GM18861 (cell line): Measurements from ENCODE around the gene CASQ2.
A peak's percentile ranks its signal among the peaks of the same experiment; 100 is the strongest.

Experiments
- ATAC-seq: cut with Tn5 transposase; IDR thresholded peaks from one replicate; pipeline ENCODE4 v1.9.1; 2021; ENCODE audit not compliant: unreplicated experiment

The CASQ2 gene

DNA sequence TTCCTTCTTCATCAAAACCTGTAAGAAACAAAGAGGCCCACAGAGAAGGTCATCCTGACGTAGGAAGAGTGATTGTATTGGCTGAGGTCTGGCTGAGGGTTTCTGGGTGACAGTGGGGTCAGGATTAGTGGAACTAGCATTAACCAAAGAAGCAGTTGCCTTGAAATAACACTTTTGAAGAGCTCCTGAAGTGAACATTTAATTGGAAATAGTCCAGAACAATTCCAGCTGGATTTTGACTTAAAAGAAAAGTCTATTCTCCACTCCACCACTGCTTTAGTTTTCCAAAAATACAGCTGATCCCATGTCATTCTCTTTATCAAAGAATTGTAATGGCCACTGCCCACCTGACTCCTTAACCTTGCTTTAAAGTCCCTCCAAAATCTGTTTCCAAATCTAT is 27.7 kb downstream of the CASQ2 start:
- ATAC-seq, result no peak

DNA sequence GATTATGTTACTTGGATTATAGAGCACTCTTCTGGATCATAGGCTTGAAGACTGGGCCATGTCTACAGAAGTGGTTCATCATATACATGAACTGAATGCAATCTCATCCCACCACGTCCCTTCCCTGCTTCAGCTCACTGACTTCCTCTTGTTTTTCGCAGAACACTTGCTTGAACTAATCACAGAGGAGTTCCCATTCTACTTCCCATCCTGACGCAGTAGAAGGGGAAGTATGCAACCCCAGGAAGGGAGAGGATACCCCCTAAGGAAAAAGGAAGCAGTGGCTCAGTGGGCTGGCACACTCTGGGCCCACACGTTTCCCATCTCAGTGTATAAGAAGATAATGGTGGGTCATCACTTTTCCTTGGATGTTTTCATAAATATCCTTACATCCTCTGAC is 36.2 kb downstream of the CASQ2 start:
- ATAC-seq, result no peak

DNA sequence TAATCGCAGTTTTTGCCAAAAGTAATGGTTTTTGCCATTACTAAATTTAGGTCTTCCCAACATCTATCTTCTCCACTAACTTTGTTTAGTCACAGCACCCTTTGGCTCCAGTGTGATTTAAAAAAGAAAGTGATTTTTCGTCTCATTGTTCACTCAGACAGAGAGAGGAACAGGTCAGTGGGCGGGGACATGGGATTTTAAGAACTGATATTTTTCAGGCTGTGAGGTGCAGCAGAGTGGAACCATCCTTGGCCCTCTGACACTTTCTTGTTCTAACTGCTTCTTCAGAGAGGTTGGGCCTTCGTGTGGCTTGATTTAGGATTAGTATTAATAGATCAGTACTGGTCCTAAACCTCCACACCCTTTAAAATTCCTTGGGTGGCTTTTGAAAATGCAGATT is 38.8 kb downstream of the CASQ2 start:
- ATAC-seq, result peak; percentile 95

DNA sequence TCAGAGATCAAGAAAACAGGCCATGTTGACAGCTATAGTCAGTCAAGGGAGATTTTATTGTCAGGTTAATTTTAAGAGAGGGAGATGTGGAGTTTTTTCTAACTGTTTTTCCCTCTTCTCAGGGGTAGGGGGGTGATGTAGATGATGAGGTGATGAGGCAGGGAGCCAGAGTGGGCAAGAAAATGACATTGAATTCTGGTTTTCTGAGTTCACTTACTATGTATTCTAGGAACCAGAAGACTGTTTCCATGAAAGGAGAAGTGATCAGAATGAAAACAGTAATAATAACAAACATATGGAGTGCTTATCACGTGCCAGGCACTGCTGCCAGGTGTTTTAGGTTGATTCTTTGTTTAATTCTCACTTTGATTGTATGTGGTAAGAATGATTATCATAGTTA is 40.2 kb downstream of the CASQ2 start:
- no peak for ATAC-seq

DNA sequence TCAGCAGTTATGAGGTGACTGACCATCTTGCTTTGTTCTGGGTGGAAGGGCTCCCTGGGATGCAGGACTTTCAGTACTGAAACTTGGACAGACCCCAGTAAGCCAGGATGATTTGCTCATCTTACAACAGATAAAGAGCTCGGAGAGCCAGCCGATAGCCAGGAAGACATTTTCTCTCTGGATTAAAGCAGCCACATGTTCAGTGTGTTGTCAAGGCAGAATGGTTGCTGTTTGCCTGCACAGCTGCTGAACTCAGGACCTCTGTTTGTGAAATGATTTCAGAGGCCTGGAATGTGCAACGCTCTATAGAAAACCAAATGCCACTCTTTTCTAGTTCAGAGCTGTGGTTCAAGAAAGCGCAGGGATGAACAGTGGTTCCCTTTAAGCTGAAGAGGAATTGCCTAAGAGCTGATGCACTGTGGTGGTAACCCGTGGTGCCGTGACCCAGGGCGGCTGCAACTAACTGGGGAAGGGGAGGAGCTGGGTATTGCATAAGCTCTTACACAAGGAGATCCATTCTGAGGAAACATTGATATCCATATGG is 40.7 kb downstream of the CASQ2 start:
- ATAC-seq, result no peak

DNA sequence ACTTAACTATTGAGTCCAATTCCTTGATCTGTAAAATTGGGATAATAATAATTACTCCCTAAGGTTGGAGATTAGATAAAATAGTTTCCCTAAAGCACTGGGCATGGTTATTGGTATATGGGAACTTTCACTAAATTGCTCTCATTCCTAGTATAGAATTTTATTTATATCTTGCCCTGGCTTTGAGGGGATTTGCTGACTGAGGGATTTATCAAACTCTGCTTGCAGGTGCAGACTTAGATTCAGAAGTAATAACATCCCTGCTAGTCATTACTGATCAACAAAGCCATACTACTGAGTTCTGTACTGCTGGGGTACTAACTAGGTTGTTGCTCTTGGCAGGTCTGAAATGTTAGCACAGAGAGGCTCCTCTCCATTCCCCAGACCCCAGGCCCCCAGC is 41.9 kb downstream of the CASQ2 start:
- ATAC-seq, result no peak

DNA sequence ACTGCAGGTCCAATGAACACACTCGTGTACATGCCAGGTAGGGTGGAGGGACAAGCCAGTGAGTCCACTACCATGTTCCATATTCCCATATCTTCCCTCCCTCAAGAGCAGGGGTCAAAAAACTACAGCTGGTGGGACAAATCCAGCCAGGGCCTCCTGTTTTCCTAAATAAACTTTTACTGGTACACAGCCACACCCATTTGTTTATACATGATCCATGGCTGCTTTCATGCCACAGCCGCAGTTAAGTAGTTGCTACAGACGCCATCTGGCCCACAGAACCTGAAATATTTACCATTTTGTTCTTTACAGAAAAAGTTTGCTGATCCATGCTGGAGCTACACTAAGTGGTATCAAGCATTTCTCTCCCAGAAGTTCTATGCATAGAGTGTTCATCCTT is 42.4 kb downstream of the CASQ2 start:
- ATAC-seq, result no peak

DNA sequence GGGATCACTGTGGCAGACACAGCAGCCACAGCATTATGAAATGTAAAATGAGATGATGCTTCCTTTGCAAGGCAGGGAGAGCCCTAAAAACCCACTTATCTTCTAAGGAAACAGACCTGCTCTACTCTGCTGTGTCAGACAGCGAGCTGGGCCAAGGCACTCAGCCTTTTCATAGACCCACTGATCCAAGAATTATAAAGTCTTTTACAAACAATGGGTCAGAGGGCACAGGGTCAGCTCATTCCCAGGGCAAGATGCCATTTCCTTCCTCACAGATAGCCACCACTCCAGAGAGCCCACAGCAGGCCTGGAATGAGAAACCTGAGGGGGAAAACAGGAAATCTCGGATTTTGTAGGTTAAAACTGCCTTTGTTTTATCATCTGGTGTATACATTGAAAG is 42.9 kb downstream of the CASQ2 start:
- ATAC-seq, result no peak

DNA sequence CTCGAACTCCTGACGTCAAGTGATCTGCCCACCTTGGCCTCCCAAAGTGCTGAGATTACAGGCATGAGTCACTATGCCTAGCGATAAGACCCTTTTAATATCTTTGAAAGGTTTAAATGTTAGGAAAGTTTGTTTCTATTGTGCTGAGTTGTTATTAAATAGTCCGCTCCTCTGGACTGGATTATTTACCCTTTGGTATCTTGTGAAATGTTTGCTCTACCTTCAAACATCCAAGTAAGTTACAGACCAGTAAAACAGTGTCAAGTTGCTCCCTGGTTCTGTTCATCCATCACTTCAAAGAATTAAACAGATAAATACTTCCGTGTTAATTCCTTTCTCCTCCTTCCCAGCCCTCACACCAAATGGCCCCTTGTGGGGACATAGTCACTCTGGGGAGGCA is 44.8 kb downstream of the CASQ2 start:
- ATAC-seq, result no peak

DNA sequence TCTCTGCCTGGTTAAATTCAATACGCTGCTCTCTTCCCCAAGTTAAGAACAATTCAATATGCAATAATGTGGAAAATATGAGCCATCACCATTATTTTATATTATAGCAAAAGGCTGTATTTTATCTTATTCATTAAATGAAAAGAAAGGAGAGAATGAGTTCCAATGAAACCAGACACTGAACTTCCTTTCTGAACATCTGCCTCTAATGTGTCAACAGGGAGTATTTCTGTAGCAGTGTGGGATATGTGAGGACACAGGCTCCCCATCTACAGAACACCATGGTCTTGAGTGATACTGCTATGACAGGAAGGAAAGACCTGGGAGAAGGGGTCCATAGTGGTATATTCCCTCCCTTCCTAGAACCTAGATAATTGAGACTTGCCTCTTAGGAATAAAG is 46.3 kb downstream of the CASQ2 start:
- no peak for ATAC-seq

DNA sequence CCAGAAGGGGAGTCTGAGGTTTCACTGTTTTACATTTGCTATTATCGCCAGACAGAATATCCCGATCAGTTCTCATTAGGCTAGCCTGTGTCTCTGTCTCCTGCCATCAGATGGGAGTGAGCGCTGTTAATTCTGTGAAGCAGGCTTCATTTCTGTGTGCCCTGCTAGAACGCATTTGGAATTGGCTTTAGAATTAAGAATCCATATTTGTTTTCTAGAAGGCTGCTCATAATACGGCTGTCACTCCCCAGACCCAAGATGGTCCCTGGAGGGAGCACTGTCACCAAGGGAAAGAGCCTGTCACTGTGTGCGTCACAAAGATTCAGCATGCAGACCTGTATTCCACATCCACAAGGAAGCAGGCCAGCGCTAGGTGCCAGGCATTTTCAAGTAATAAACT is 49.2 kb downstream of the CASQ2 start:
- ATAC-seq, result no peak

DNA sequence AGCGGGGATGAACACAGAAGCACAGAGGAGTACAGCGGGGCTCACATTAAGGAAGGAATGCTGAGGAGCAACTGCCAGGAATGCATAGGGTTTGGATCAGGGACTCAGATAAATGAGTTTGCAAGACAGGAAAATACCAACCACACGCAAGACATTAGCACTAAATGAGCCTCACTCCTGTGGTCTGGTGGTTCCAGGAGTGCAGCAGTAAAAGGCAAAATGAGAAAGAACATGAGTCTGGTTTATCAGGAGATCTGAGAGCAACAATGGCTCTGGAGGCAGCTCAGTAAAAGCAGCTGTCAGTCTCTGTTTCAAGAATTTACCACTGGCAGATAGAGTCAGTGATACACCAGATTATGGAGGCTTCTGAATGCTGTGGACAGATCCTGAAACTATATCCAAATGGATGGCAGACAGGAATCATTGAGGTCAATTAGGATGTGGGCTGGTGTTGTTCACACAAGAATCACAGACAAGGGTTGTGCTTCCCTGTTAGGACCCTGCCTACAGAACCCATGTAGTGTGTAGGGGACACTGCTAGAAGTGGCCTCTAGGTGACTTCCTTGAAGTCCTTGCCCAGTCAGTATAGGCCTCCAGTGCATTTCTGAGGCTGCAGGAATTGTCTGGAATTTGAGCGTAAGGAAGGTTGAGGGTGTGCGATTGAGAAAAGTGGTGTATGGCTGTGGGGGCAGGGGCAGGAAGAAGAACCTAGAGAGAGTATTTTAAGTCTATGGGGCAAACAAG is 50.3 kb downstream of the CASQ2 start:
- ATAC-seq, result no peak

DNA sequence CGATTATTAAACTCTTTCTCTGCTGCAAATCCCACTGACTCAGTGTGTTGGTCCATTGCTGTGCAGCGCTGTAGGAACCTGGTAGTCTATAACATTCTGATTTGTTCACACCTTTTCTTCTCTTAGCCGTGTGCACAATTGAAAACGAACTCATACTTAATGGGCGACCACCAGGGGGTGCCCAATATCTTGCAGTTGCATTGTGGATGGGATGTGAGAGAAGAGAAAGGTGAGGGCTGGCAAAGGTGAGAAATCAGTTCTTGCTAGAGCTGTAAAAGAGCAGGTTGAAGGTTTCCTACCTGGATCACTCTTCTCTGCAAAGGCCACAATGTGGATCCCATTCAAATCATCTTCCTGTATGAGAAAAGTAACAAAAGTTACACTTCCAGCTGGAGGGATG is 51.0 kb downstream of the CASQ2 start:
- no peak for ATAC-seq

DNA sequence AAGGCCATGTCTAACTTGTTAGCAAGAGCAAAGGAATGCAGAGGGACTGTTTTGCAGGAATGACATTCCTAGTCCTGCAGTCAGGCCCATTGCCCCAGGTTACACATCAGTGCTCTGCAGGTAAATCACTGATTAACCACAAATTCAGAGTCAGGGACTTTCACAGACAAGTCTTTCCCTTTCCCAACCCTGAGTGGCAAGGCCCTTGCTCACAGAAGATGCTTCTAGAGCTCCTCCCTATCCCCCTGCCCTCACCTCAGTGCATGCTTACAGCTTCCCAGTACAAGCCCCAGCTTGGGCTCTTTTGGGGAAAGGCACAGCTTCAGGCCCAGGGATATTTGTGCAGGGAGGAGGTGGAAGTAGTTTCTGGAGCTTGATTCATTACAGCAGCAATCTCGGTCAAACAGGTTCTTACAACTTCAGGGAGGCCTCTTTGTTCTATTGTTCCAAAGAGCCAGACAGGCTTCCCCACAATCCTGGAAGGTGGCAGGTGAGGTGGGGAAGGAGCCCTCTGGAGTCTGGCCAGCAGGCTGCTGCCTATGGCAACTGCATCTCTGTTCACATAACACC is 53.9 kb downstream of the CASQ2 start:
- ATAC-seq, result no peak

DNA sequence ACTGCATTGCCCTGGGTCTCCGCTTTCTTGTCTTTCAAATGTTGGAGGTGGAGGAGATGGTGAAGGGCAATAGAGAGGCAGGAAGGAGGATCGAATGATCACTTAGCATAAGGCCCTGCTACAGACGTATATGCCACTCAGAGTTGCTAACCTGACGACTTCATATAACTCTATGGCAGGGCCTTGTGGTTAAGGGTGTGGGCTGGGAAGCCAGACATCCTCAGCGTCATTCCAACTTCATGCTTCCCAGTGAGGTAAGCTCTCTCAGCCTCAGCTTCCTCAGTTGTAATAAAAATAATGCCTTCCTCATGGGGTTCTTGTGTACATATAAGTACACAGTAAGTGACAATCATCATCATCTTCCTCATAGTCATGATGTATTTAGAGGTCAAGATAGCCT is 54.6 kb downstream of the CASQ2 start:
- no peak for ATAC-seq

DNA sequence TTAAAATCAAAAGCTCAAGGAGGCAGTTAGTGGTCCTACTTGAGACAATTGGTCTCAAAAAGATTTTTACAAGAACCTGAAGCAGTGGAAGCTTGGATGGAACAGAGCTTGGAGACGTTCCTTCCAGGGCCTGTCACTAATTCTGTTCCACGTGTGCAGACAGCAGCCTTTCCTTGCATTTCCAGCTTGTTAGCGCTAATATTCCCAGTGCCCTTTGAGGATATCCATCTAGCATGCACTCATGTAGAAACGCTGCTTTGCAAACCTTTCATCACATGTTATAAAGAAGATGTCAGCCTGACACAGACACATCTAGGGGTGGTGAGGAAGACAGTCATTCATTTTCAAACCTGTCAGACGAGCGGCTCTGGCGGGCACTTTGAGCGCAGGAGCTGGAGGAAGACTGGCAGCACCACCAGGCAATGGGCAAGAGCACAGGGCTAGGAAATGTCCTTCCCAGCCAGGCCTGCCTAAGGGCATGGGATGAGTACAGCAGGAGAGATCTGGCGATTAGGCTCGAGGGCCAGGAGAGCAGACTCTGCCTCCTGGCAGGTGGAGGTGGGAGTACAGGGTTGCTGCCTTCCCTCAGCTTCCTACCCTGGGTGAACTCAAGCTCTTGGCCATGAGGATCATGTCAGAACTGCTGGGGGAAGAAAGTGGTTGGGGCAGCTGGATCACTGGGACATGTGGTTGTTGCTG is 55.5 kb downstream of the CASQ2 start:
- ATAC-seq, result no peak

DNA sequence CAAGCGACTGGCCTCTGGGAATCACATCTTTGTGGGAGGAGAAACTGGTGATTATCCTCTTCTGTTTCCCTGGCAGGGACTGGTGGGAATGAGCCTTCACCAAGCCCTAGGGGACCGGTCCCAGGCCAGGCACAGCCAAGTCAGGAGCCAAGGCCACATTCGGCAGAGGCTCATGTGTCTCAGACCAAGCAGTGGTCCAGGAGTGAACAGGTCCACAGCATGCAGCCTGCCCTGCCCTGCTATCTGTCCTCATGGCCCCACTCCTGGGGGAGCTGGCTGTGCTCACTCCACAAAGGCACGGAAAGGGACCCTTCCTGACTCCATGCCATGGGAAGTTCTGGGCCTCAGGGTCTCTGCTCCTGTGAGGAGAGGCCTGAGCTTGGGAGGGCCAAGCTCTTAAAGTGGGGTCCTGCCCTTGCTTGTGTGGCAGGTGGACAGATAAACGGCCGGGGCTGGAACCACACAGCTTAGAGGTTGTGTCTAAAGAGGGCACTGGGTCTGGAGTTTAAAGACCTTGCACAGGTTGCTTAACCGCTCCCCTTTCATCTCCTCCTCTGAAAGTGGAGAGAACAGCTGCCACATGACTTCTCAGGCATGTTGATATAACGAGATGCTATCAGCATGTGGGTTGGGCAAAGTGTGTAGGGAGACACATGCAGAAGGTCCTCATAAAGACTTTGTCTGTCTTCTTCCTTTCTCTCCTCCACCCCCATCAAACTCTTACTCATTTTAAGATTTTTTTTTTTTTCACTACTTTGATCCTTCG is 57.5 kb downstream of the CASQ2 start:
- ATAC-seq, result no peak

DNA sequence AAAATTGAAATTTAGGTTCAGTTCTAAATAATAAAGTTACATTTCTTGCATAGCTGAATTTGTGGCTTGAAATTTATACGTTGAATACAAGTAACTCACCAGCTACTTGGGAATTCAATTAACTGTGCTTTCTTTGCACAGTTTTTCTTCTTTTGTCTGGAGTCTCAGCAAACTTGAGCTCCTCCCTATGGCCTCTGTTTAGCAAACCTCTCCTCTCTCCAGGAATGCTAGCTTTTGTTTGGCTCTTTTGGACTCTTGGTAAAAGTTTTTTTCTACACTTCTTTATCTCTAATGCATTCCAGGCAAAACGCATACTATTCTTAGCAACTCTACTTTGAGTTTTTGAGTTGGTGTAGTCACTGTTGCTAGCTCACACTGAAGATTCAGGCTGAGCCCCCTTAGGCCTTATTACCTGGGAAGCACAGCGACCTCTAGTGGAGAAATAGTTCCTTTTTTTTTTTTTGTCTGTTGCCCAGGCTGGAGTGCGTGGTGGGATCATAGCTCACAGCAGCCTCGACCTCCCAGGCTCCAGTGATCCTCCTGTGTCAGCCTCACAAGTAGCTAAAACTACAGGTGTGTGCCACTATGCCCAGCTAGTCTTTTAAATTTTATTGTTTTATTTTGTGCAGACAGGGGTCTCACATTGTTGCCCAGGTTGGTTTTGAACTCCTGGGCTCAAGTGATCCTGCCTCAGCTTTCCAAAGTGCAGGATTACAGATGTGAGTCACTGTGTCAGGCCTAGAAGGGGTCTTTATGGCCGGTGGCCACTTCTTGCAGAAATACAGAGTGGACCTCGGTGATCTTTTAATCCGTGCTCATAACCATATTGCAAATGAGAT is 61.7 kb downstream of the CASQ2 start:
- ATAC-seq, result no peak

DNA sequence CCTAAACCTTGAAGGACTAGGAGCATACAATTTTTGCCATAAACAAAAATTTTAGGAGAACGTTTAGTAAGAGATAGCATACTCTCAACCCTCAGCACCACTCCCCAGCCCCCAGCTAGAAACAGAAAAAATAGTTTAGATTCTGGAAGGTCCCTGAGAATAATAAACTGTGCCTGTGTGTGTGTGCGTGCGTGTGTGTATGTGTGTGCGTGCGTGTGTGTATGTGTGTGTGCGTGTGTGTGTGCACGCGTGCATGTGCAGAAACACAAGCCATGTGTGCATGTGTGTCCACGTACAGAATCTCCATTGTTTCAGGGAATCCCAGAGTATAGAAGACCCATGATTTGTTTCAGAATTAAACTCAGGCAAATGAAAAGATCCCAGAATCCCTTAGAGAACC is 62.6 kb downstream of the CASQ2 start:
- no peak for ATAC-seq

DNA sequence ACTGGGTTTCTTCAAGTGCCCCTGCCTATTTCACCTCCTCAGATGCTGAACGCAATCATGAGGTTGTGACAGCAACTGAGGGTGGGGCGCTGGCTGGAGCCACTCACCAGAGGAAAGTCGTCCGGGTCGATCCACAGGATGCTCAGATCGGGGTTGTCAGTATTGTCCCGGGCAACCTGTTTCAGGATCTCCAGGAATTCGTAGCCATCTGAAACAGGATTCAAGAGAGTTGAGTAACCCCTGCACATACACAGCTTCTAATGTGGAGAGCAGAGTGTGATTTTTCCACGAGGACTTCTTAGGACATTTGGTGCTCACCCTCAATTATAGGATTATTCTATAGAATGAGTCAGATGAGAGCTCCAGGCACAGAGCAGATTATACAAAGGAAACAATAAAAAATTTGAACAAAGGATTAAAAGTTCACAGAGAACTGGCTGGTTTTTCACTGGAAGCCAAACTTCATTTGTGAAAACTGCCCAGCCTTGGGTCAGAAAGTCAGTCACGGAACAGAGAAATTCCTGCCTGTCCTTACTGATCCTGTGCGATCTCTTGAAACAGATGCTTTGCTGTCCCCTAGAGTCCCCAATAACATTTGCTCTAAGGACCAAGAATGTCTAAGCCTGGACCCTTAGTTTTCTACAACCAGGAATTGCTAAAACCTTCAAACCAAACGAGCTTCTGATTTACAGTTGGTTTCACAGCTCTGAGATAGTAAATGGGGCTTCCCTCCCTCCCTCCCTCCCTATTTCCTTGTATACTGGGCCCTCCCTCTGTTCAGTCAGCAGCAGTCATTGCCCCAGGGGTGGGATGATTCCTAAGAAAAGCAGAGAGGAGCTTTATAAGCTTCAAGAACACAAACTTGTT is 63.2 kb downstream of the CASQ2 start:
- ATAC-seq, result no peak
